K562 (cell line): ENCODE measurements around the gene SLC34A2. TPM values are rescaled to one million over a fixed set of nuclear protein-coding genes. Genes with fewer than 3 reads are reported as not detected.

Experiments used
- ATAC-seq: fragments of 200-7000 bp; cut with Tn5 transposase; 3 replicates; pipeline ENCODE4 v1.9.1; 2020; ENCODE audit warnings: moderate library complexity
- BruUV-seq: library from RNA; stranded (reverse); fragments of 400-500 nt; replicated peaks from 2 replicates; lab custom pipeline; 2021; lab: Mats Ljungman, UMichigan
- CTCF ChIA-PET: fragments of 300-600 bp; formaldehyde crosslinking; extraction: SDS; loops from one replicate; lab custom pipeline; 2021; ENCODE audit warnings: low intra/inter-chr PET ratio; lab: Yijun Ruan, JAX
- POLR2A ChIA-PET: fragments of 300-600, 350-650 bp; sonication (Branson Sonifier 250); formaldehyde crosslinking; extraction: SDS; loops from one replicate; lab custom pipeline; 2021; ENCODE audit warnings: antibody characterized with exemption, inconsistent platforms; lab: Yijun Ruan, JAX
- DNase-seq, 4 experiments: peaks; one replicate each; pipeline versions ENCODE4 v3.0.0 to v3.0.0-alpha.2; 2011 to 2018; ENCODE audit warnings: low spot score in 3 of 4, mixed read lengths in 3 of 4; ENCODE audit errors: extremely low read depth in 1 of 4
- FAIRE-seq: peaks from 2 replicates; lab custom pipeline; 2011; peaks lifted over from hg19 to GRCh38; lab: Jason Lieb, UNC
- H2AFZ ChIP-seq: 2 replicates; pipeline ENCODE4 v1.6.0; 2011; ENCODE audit warnings: low read depth, low read length, control low read depth, inconsistent platforms
- H3K27ac ChIP-seq: fragments of 200-600 bp; 3 replicates; pipeline ENCODE4 v1.8.0; 2011; ENCODE audit warnings: low read depth, mild to moderate bottlenecking, control low read depth, inconsistent platforms, low read length, moderate library complexity, mixed read lengths; ENCODE audit errors: extremely low read depth
- H3K27me3 ChIP-seq, 2 experiments: fragments of 300-600 bp in 1 of 2; 2 replicates in 1 of 2; 3 replicates in 1 of 2; pipeline versions ENCODE4 v1.6.0 to v1.8.0; 2011; ENCODE audit warnings: inconsistent platforms in 2 of 2, low read length in 2 of 2, mild to moderate bottlenecking in 1 of 2, mixed read lengths in 1 of 2, moderate library complexity in 1 of 2; ENCODE audit not compliant: control insufficient read depth in 2 of 2, insufficient read depth in 2 of 2
- H3K36me3 ChIP-seq: fragments of 300-600 bp; 3 replicates; pipeline ENCODE4 v1.8.0; 2011; ENCODE audit warnings: mild to moderate bottlenecking, low read length, inconsistent platforms; ENCODE audit not compliant: control insufficient read depth, insufficient read depth
- H3K4me1 ChIP-seq, 2 experiments: fragments of 200-600 bp in 1 of 2; replicated peaks in 1 of 2; 2 replicates in 1 of 2; 3 replicates in 1 of 2; pipeline versions ENCODE4 v1.5.1 to v1.8.0; 2011; ENCODE audit warnings: inconsistent platforms in 2 of 2, low read length in 2 of 2, mild to moderate bottlenecking in 1 of 2, mixed read lengths in 1 of 2, moderate library complexity in 1 of 2; ENCODE audit not compliant: control insufficient read depth in 2 of 2, insufficient read depth in 2 of 2
- H3K4me2 ChIP-seq: 2 replicates; pipeline ENCODE4 v1.6.1; 2011; ENCODE audit warnings: low read length, control low read depth, inconsistent platforms, mixed read lengths; ENCODE audit not compliant: insufficient read depth
- H3K4me3 ChIP-seq: fragments of 200-600 bp; sonication (generic), shearing (Covaris generic); 2 replicates; pipeline ENCODE4 v1.5.1; 2016; ENCODE audit warnings: control low read depth, inconsistent platforms
- H3K79me2 ChIP-seq: fragments of 200-600 bp; 3 replicates; pipeline ENCODE4 v1.8.0; 2011; ENCODE audit warnings: low read length, inconsistent platforms; ENCODE audit not compliant: control insufficient read depth, insufficient read depth
- H3K9ac ChIP-seq, 2 experiments: 2 replicates each; pipeline versions ENCODE4 v1.6.0 to v1.6.1; 2011; ENCODE audit warnings: low read depth in 2 of 2, low read length in 2 of 2, control low read depth in 1 of 2, inconsistent platforms in 1 of 2, mild to moderate bottlenecking in 1 of 2, mixed read lengths in 1 of 2; ENCODE audit not compliant: insufficient read depth in 1 of 2
- H3K9me1 ChIP-seq: one replicate; pipeline ENCODE4 v1.6.0; 2011; ENCODE audit warnings: inconsistent platforms, mild to moderate bottlenecking, low read length, moderate library complexity; ENCODE audit not compliant: control insufficient read depth, insufficient read depth
- H3K9me3 ChIP-seq: replicated peaks from 2 replicates; pipeline ENCODE4 v1.5.1; 2011; ENCODE audit warnings: low read depth, low read length, inconsistent platforms; ENCODE audit not compliant: control insufficient read depth, insufficient read depth
- H4K20me1 ChIP-seq: replicated peaks from 2 replicates; pipeline ENCODE4 v1.6.1; 2011; ENCODE audit warnings: low read length, inconsistent platforms, mixed read lengths; ENCODE audit not compliant: control insufficient read depth, insufficient read depth
- MGA ChIP-seq: fragments of 450-650 bp; IDR thresholded peaks from 2 replicates; pipeline ENCODE4 v1.6.1; 2016; ENCODE audit warnings: mild to moderate bottlenecking, moderate library complexity
- SMARCA4 ChIP-seq: fragments of 450-650 bp; IDR thresholded peaks from 2 replicates; pipeline ENCODE4 v1.6.1; 2016
- TARDBP ChIP-seq: fragments of 450-650 bp; IDR thresholded peaks from 2 replicates; pipeline ENCODE4 v1.6.1; 2016
- ZNF395 ChIP-seq: fragments of 200-800 bp; sonication (Bioruptor generic); IDR thresholded peaks from 2 replicates; pipeline ENCODE4 v1.6.1; 2017; ENCODE audit warnings: missing genetic modification characterization, missing compliant biosample characterization
- ZNF518B ChIP-seq: fragments of 250-450 bp; sonication (Bioruptor Pico); IDR thresholded peaks from 2 replicates; pipeline ENCODE4 v1.5.0; 2021; ENCODE audit warnings: mild to moderate bottlenecking, moderate library complexity
- WGBS: fragments of 100-300 bp; shearing (Covaris generic); methylation state at CpG from one replicate; pipeline ENCODE4 v1.1.6; 2016; ENCODE audit warnings: low coverage, mixed read lengths; ENCODE audit not compliant: insufficient coverage; ENCODE audit errors: missing lambda C conversion rate; 5-methylcytosine and 5-hydroxymethylcytosine counted together
- in situ Hi-C: fragments of 300-500 bp; cut with MboI; formaldehyde crosslinking; loops from 4 replicates; pipeline ENCODE4 v1.15.0; 2018; ENCODE audit warnings: inconsistent platforms, mixed read lengths
- intact Hi-C: fragments of 100-400 bp; cut with micrococcal nuclease; formaldehyde crosslinking; loops from 2 replicates; pipeline ENCODE4 v1.14.2; 2022
- polyA plus RNA-seq, 8 experiments: library from polyadenylated mRNA; depleted of rRNA in 4 of 8; stranded (reverse) in 5 of 8; unstranded in 3 of 8; fragments of >200 nt; fragmentation: Nextera tagmentation in 2 of 8; fragmentation: Illumina TruSeq in 1 of 8; extraction: Ambion mirVana in 2 of 8; extraction: Trizol in 1 of 8; gene quantifications; 2 replicates each; pipeline versions ENCODE4 v1.2.1 to v1.2.3, GENCODE V29; 2011 to 2014; ENCODE audit warnings: inconsistent platforms in 1 of 8, missing spikeins in 1 of 8
- total RNA-seq, 7 experiments: library from RNA; depleted of rRNA in 6 of 7; stranded (reverse); fragments of >200 nt in 6 of 7; fragmentation: Illumina TruSeq in 2 of 7; extraction: Trizol in 2 of 7; gene quantifications; 2 replicates each; pipeline versions ENCODE4 v1.2.1 to v1.2.3, GENCODE V29; 2011 to 2021; ENCODE audit warnings: low replicate concordance in 1 of 7
- TF ChIP-seq, protein P1 (sequence below): sonication (generic); formaldehyde crosslinking; IDR thresholded peaks from 2 replicates; pipeline ENCODE4 v1.9.0; 2022; ENCODE audit warnings: mild to moderate bottlenecking, missing genetic modification reagents

The SLC34A2 gene
- total and polyA plus RNA-seq, 9 of the 15 experiments (the other 6 are each of a cell fraction or from before 2014, with no cell fraction given) = 1.5 TPM; not detected in 8

GRCh38 chr4:25651682-25652081 lies 4.0 kb upstream of the SLC34A2 start:
- in situ Hi-C loops (no loop called here), intact Hi-C loops (no loop called here)
- WGBS = 0% methylated on average over 5 of the region's 5 CpGs
- H3K79me2 ChIP-seq = no peaks in the 10 kb centered on the region
- no peak for ATAC-seq
- H3K36me3 ChIP-seq = no peaks in the 10 kb centered on the region
- no peak overlapping the region for H3K27ac ChIP-seq
- peaks cover 27 to 63% of the 10 kb centered on the region in 2 experiments; a peak in 3 of 5 replicates for H3K27me3 ChIP-seq
- no peak for FAIRE-seq
- no peak overlapping the region for H3K4me2 ChIP-seq
- BruUV-seq = no TSS peak
- DNase-seq = no peak
- no peaks in the 10 kb centered on the region for H3K9me3 ChIP-seq
- no peak overlapping the region for H2AFZ ChIP-seq
- H3K4me3 ChIP-seq = no peak overlapping the region
- no peaks in the 10 kb centered on the region for H3K4me1 ChIP-seq
- POLR2A ChIA-PET = no interaction called here
- no peaks in the 10 kb centered on the region for H3K9me1 ChIP-seq
- CTCF ChIA-PET = no interaction called here
- H4K20me1 ChIP-seq = no peaks in the 10 kb centered on the region
- no peak overlapping the region for H3K9ac ChIP-seq
- no peak for TF ChIP-seq ZNF395
- TF ChIP-seq ZNF518B (CRISPR knock-in tag) = no peak
- no peak for TF ChIP-seq SMARCA4
- TF ChIP-seq, protein P1, sequence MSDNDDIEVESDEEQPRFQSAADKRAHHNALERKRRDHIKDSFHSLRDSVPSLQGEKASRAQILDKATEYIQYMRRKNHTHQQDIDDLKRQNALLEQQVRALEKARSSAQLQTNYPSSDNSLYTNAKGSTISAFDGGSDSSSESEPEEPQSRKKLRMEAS (CRISPR knock-in tag) = no peak
- no peak for TF ChIP-seq MGA
- no peak for TF ChIP-seq TARDBP
